GM23338 (cell line): ENCODE results near the gene IL6R. TPM values are rescaled to one million over a fixed set of nuclear protein-coding genes. Genes with fewer than 3 reads are reported as not detected.

ENCODE experiments used
- ATAC-seq: fragments of 200-7000 bp; cut with Tn5 transposase; 3 replicates; pipeline ENCODE4 v1.9.1; 2020
- DNase-seq: peaks from one replicate; pipeline ENCODE4 v3.0.0-alpha.2; 2015; ENCODE audit warnings: low spot score
- H2AFZ ChIP-seq: fragments of 200-600 bp; sonication (generic); 2 replicates; pipeline ENCODE4 v1.8.0; 2016; ENCODE audit warnings: antibody characterized with exemption, mild to moderate bottlenecking, moderate library complexity
- H3F3A ChIP-seq: fragments of 200-600 bp; sonication (generic); replicated peaks from 2 replicates; pipeline ENCODE4 v1.8.0; 2017; ENCODE audit warnings: antibody characterized with exemption, mixed run types, low read depth
- H3K27ac ChIP-seq: fragments of 200-600 bp; sonication (generic); 2 replicates; pipeline ENCODE4 v1.6.1; 2016; ENCODE audit warnings: low read depth
- H3K27me3 ChIP-seq: fragments of 200-600 bp; sonication (generic); 2 replicates; pipeline ENCODE4 v1.8.0; 2016; ENCODE audit warnings: mild to moderate bottlenecking, mixed run types, moderate library complexity; ENCODE audit not compliant: insufficient read depth
- H3K36me3 ChIP-seq: fragments of 200-600 bp; sonication (generic); 2 replicates; pipeline ENCODE4 v1.8.0; 2016; ENCODE audit warnings: mild to moderate bottlenecking; ENCODE audit not compliant: insufficient read depth
- H3K4me1 ChIP-seq: fragments of 200-600 bp; sonication (generic); 2 replicates; pipeline ENCODE4 v1.8.0; 2016; ENCODE audit warnings: mild to moderate bottlenecking, moderate library complexity; ENCODE audit not compliant: insufficient read depth
- H3K4me2 ChIP-seq: fragments of 200-600 bp; sonication (generic); 2 replicates; pipeline ENCODE4 v1.7.1; 2017; ENCODE audit warnings: mixed run types
- H3K4me3 ChIP-seq: fragments of 200-600 bp; sonication (generic); 2 replicates; pipeline ENCODE4 v1.6.1; 2016; ENCODE audit warnings: mixed run types
- H3K79me2 ChIP-seq: fragments of 200-600 bp; sonication (generic); replicated peaks from 2 replicates; pipeline ENCODE4 v1.8.0; 2017; ENCODE audit warnings: mild to moderate bottlenecking; ENCODE audit not compliant: insufficient read depth
- H3K9me2 ChIP-seq: fragments of 200-600 bp; sonication (generic); 2 replicates; pipeline ENCODE4 v1.8.0; 2017; ENCODE audit not compliant: insufficient read depth
- H4K20me1 ChIP-seq: fragments of 200-600 bp; sonication (generic); replicated peaks from 2 replicates; pipeline ENCODE4 v1.8.0; 2017; ENCODE audit warnings: mild to moderate bottlenecking; ENCODE audit not compliant: insufficient read depth
- H3K27ac Mint-ChIP-seq: 2 replicates; pipeline ENCODE4 v1.8.0; 2020; ENCODE audit warnings: inconsistent platforms, mild to moderate bottlenecking, moderate library complexity, mixed read lengths
- H3K27me3 Mint-ChIP-seq: 3 replicates; pipeline ENCODE4 v1.8.0; 2022; ENCODE audit warnings: low read depth, mild to moderate bottlenecking, moderate library complexity, mixed read lengths, inconsistent platforms; ENCODE audit not compliant: insufficient read depth, poor library complexity
- H3K36me3 Mint-ChIP-seq: 3 replicates; pipeline ENCODE4 v1.8.0; 2021; ENCODE audit warnings: low read depth, mild to moderate bottlenecking, inconsistent platforms, moderate library complexity, mixed read lengths
- H3K4me1 Mint-ChIP-seq: 3 replicates; pipeline ENCODE4 v1.8.0; 2020; ENCODE audit warnings: mild to moderate bottlenecking, inconsistent platforms, mixed read lengths
- H3K4me3 Mint-ChIP-seq: 3 replicates; pipeline ENCODE4 v1.8.0; 2021; ENCODE audit warnings: moderate library complexity, mild to moderate bottlenecking, inconsistent platforms, mixed read lengths
- H3K9me3 Mint-ChIP-seq: 3 replicates; pipeline ENCODE4 v1.8.0; 2020; ENCODE audit warnings: moderate library complexity, mild to moderate bottlenecking, inconsistent platforms, mixed read lengths
- CREB1 ChIP-seq: fragments of 250-450 bp; sonication (Bioruptor Pico); IDR thresholded peaks from 2 replicates; pipeline ENCODE4 v1.5.0; 2020; ENCODE audit warnings: low read depth, mild to moderate bottlenecking, moderate library complexity
- CTCF ChIP-seq, 2 experiments: fragments of 200-600 bp in 1 of 2; sonication (generic) in 1 of 2; conservative IDR thresholded peaks; 2 replicates each; pipeline versions ENCODE4 v1.5.1 to v1.6.1; 2016 to 2017; ENCODE audit warnings: antibody characterized with exemption in 2 of 2, low read depth in 2 of 2, mild to moderate bottlenecking in 2 of 2, moderate library complexity in 1 of 2
- ETS1 ChIP-seq: IDR thresholded peaks from 2 replicates; pipeline ENCODE4 v1.6.1; 2016; ENCODE audit warnings: antibody characterized with exemption
- EZH2 ChIP-seq: fragments of 200-600 bp; sonication (generic); IDR thresholded peaks from one replicate; pipeline ENCODE4 v1.8.0; 2017; ENCODE audit warnings: antibody characterized with exemption, mild to moderate bottlenecking, low read depth; ENCODE audit not compliant: unreplicated experiment
- JUNB ChIP-seq: IDR thresholded peaks from one replicate; pipeline ENCODE4 v1.6.1; 2016; ENCODE audit warnings: antibody characterized with exemption; ENCODE audit not compliant: unreplicated experiment
- NANOG ChIP-seq: IDR thresholded peaks from 2 replicates; pipeline ENCODE4 v1.6.1; 2016; ENCODE audit warnings: antibody characterized with exemption, borderline replicate concordance
- POLR2AphosphoS5 ChIP-seq: IDR thresholded peaks from 2 replicates; pipeline ENCODE4 v1.6.1; 2016; ENCODE audit warnings: antibody characterized with exemption, low read depth
- REST ChIP-seq: IDR thresholded peaks from one replicate; pipeline ENCODE4 v1.6.1; 2018; ENCODE audit warnings: antibody characterized with exemption; ENCODE audit not compliant: unreplicated experiment
- STAT1 ChIP-seq: IDR thresholded peaks from one replicate; pipeline ENCODE4 v1.6.1; 2016; ENCODE audit warnings: antibody characterized with exemption; ENCODE audit not compliant: unreplicated experiment
- ZNF331 ChIP-seq: fragments of 250-450 bp; sonication (Bioruptor Pico); IDR thresholded peaks from 2 replicates; pipeline ENCODE4 v1.5.0; 2020; ENCODE audit warnings: low read depth, mild to moderate bottlenecking, moderate library complexity
- polyA plus RNA-seq: library from polyadenylated mRNA; unstranded; fragments of >200 nt; fragmentation: Nextera tagmentation; extraction: Ambion mirVana; gene quantifications from 2 replicates; pipeline ENCODE4 v1.2.1, GENCODE V29; 2016
- total RNA-seq: library from RNA; depleted of rRNA; stranded (reverse); fragments of >200 nt; shearing (Covaris generic); gene quantifications from 2 replicates; pipeline ENCODE4 v1.2.3, GENCODE V29; 2014

The IL6R gene
- total and polyA plus RNA-seq, 2 experiments from 2014 or later, result 1.0 to 13.8 TPM

GRCh38 chr1:154443274-154444013 is 38.3 kb downstream of the IL6R start:
- no peaks in the 10 kb centered on the region for H3K4me1 ChIP-seq
- no peak for ATAC-seq
- H3K4me1 Mint-ChIP-seq, result peaks cover 5% of the 10 kb centered on the region
- no peaks in the 10 kb centered on the region for H3K27me3 ChIP-seq
- no peaks in the 10 kb centered on the region for H3K79me2 ChIP-seq
- H3K9me3 Mint-ChIP-seq, result no peaks in the 10 kb centered on the region
- H2AFZ ChIP-seq, result no peak overlapping the region
- no peak overlapping the region for H3K27ac ChIP-seq
- no peak overlapping the region for H3K27ac Mint-ChIP-seq
- no peak overlapping the region for H3K4me2 ChIP-seq
- H4K20me1 ChIP-seq, result no peaks in the 10 kb centered on the region
- no peaks in the 10 kb centered on the region for H3K9me2 ChIP-seq
- H3K36me3 Mint-ChIP-seq, result no peaks in the 10 kb centered on the region
- H3K4me3 ChIP-seq, result no peak overlapping the region
- no peaks in the 10 kb centered on the region for H3K36me3 ChIP-seq
- H3F3A ChIP-seq, result no peaks in the 10 kb centered on the region
- no peak overlapping the region for H3K4me3 Mint-ChIP-seq
- no peaks in the 10 kb centered on the region for H3K27me3 Mint-ChIP-seq
- no peak for DNase-seq
- TF ChIP-seq ZNF331 (CRISPR knock-in tag), result no peak

GRCh38 chr1:154445040-154445472 is 39.9 kb downstream of the IL6R start:
- Histone ChIP-seq H3F3A (no peaks in the 10 kb centered on the region), H3K36me3 (no peaks in the 10 kb centered on the region), H3K4me1 (no peaks in the 10 kb centered on the region), H3K4me2 (no peak overlapping the region), H2AFZ (no peak overlapping the region), H3K27me3 (no peaks in the 10 kb centered on the region), H3K9me2 (no peaks in the 10 kb centered on the region), H4K20me1 (no peaks in the 10 kb centered on the region), H3K79me2 (no peaks in the 10 kb centered on the region), H3K4me3 (no peak overlapping the region), H3K27ac (no peak overlapping the region)
- Mint-ChIP-seq H3K9me3 (no peaks in the 10 kb centered on the region), H3K27me3 (no peaks in the 10 kb centered on the region), H3K4me3 (no peak overlapping the region), H3K36me3 (no peaks in the 10 kb centered on the region), H3K27ac (no peak overlapping the region), H3K4me1 (peaks cover 5% of the 10 kb centered on the region)
- TF ChIP-seq POLR2AphosphoS5 (no peak), EZH2 (no peak), STAT1 (no peak), REST (no peak), NANOG (no peak), ETS1 (no peak), CREB1 (CRISPR knock-in tag) (no peak), JUNB (no peak), CTCF (conservative IDR thresholded peaks at IDR 0.05; ENCODE audit: low read depth in 2 of 2) (no peak)
- DNase-seq (no peak), ATAC-seq (no peak)
